Chondrocyte (in vitro differentiated cells): ENCODE measurements around the gene MOSMO. TPM values are rescaled to one million over a fixed set of nuclear protein-coding genes. Genes with fewer than 3 reads are reported as not detected.
"Not testable (repeated sequence)": the region's sequence is repeated elsewhere in the genome, so short reads cannot be mapped to it uniquely, and the experiment has no call there.

Source experiments
- DNase-seq: peaks from one replicate; pipeline ENCODE4 v3.0.0; 2021; ENCODE audit warnings: mixed read lengths, low spot score
- H3K27ac Mint-ChIP-seq: one replicate; pipeline ENCODE4 v1.8.0; 2021; ENCODE audit warnings: mild to moderate bottlenecking, moderate library complexity, mixed read lengths; ENCODE audit not compliant: unreplicated experiment
- H3K27me3 Mint-ChIP-seq: 2 replicates; pipeline ENCODE4 v1.8.0; 2021; ENCODE audit warnings: low read depth, mixed read lengths
- H3K36me3 Mint-ChIP-seq: 2 replicates; pipeline ENCODE4 v1.8.0; 2021; ENCODE audit warnings: low read depth, mixed read lengths
- H3K4me1 Mint-ChIP-seq: 2 replicates; pipeline ENCODE4 v1.8.0; 2021; ENCODE audit warnings: low read depth, mild to moderate bottlenecking, mixed read lengths
- H3K4me3 Mint-ChIP-seq: one replicate; pipeline ENCODE4 v1.8.0; 2021; ENCODE audit warnings: mild to moderate bottlenecking, moderate library complexity, mixed read lengths; ENCODE audit not compliant: unreplicated experiment
- H3K9me3 Mint-ChIP-seq: 2 replicates; pipeline ENCODE4 v1.8.0; 2021; ENCODE audit warnings: low read depth, mixed read lengths
- total RNA-seq: library from RNA; stranded (reverse); gene quantifications from 3 replicates; pipeline ENCODE4 v1.2.1, GENCODE V29; 2021
- TF ChIP-seq, protein P1 (sequence below): fragments of 200-600 bp; sonication (generic); IDR thresholded peaks from 2 replicates; pipeline ENCODE4 v1.5.0; 2021; ENCODE audit warnings: antibody characterized with exemption, mild to moderate bottlenecking, moderate library complexity

Gene MOSMO
- total RNA-seq, 1 donor from 2014 or later = 9.7 TPM

DNA sequence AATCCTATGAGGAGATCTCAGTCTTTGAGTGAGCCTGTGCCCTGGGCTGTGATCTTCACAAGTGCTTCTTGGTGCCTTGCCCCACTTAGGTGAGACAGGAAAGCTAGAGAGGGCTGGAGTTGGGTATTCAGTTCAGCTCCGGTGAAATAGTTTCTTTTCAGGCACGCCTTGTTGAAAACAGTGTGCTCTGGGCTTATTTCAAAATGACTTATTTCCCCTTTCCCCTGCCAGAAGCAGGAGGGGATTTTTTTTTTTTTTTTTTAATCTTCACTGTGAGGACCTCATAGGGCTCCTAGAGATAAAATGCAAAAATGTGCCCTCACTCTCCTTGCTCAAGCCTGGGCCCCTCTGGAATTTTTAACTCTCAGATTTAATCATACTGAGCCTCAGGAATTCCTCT lies 27.2 kb downstream of the MOSMO start:
- no peak overlapping the region for H3K27ac Mint-ChIP-seq
- H3K9me3 Mint-ChIP-seq = peaks cover 4% of the 10 kb centered on the region
- DNase-seq = no peak
- H3K4me1 Mint-ChIP-seq = no peaks in the 10 kb centered on the region
- H3K27me3 Mint-ChIP-seq = no peaks in the 10 kb centered on the region
- H3K36me3 Mint-ChIP-seq = peaks cover 4% of the 10 kb centered on the region
- no peak overlapping the region for H3K4me3 Mint-ChIP-seq
- TF ChIP-seq, protein P1, sequence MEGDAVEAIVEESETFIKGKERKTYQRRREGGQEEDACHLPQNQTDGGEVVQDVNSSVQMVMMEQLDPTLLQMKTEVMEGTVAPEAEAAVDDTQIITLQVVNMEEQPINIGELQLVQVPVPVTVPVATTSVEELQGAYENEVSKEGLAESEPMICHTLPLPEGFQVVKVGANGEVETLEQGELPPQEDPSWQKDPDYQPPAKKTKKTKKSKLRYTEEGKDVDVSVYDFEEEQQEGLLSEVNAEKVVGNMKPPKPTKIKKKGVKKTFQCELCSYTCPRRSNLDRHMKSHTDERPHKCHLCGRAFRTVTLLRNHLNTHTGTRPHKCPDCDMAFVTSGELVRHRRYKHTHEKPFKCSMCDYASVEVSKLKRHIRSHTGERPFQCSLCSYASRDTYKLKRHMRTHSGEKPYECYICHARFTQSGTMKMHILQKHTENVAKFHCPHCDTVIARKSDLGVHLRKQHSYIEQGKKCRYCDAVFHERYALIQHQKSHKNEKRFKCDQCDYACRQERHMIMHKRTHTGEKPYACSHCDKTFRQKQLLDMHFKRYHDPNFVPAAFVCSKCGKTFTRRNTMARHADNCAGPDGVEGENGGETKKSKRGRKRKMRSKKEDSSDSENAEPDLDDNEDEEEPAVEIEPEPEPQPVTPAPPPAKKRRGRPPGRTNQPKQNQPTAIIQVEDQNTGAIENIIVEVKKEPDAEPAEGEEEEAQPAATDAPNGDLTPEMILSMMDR = no peak

DNA sequence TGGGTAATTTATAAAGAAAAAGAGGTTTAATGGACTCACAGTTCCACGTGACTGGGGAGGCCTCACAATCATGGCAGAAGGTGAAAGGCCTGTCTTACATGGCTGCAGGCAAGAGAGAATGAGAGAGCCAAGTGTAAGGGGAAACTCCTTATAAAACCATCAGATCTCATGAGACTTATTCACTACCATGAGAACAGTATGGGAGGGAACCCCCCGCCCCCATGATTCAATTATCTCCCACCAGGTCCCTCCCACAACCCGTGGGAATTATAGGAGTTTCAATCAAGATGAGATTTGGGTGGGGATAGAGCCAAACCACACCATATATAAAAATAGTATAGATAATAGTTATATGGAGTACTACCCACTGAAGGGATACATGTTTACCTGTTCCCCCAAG lies 36.0 kb downstream of the MOSMO start:
- H3K4me3 Mint-ChIP-seq, H3K36me3 Mint-ChIP-seq, H3K27ac Mint-ChIP-seq, H3K9me3 Mint-ChIP-seq, H3K4me1 Mint-ChIP-seq, DNase-seq, H3K27me3 Mint-ChIP-seq: not testable (repeated sequence)

DNA sequence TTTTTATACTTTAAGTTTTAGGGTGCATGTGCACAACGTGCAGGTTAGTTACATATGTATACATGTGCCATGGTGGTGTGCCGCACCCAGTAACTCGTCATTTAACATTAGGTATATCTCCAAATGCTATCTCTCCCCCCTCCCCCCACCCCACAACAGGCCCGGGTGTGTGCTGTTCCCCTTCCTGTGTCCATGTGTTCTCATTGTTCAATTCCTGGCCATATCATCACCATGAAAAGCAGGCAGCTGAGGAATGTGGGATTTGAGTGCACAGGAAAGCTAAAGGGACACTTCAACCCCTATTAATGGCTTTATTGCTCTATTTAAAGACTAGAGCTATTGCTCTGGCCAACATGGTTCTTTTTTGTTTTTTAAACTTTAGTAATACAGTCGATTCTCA lies 38.0 kb downstream of the MOSMO start:
- DNase-seq, H3K27me3 Mint-ChIP-seq, H3K27ac Mint-ChIP-seq, H3K4me1 Mint-ChIP-seq, H3K4me3 Mint-ChIP-seq, H3K9me3 Mint-ChIP-seq, H3K36me3 Mint-ChIP-seq: not testable (repeated sequence)

DNA sequence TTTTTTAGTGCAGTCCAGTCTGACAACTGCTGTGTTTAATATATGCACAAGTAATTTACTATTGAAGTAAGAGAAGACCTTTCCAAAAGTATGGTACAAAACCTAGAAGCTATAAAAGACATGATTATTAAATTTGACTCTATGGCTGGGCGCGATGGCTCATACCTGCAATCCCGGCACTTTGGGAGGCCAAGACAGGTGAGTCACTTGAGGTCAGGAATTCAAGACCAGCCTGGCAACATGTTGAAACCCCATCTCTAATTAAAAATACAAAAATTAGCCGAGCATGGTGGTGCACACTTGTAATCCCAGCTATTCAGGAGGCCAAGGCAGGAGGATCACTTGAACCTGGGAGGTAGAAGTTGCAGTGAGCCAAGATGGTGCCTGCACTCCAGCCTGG lies 43.1 kb downstream of the MOSMO start:
- Mint-ChIP-seq H3K4me1 (peaks cover 9% of the 10 kb centered on the region), H3K4me3 (no peak overlapping the region), H3K27me3 (no peaks in the 10 kb centered on the region), H3K36me3 (no peaks in the 10 kb centered on the region), H3K9me3 (no peaks in the 10 kb centered on the region), H3K27ac (no peak overlapping the region)
- DNase-seq = no peak
- TF ChIP-seq, protein P1 = no peak

DNA sequence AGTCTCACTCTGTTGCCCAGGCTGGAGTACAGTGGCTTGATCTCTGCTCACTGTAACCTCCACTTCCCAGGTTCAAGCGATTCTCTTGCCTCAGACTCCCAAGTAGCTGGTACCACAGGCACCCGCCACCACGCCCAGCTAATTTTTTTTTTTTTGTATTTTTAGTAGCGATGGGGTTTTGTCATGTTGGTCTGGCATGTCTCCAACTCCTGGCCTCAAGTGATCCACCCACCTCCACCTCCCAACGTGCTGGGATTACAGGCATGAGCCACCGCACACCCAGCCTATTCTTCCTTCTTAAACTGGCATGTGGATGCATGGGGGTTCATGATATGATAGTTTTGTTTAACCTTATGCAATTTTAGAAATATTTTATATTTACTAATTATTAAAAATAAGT lies 45.1 kb downstream of the MOSMO start:
- no peaks in the 10 kb centered on the region for H3K27me3 Mint-ChIP-seq
- H3K4me3 Mint-ChIP-seq = no peak overlapping the region
- peaks cover 9% of the 10 kb centered on the region for H3K4me1 Mint-ChIP-seq
- DNase-seq = no peak
- H3K9me3 Mint-ChIP-seq = no peaks in the 10 kb centered on the region
- no peak overlapping the region for H3K27ac Mint-ChIP-seq
- TF ChIP-seq, protein P1 = no peak
- H3K36me3 Mint-ChIP-seq = no peaks in the 10 kb centered on the region

DNA sequence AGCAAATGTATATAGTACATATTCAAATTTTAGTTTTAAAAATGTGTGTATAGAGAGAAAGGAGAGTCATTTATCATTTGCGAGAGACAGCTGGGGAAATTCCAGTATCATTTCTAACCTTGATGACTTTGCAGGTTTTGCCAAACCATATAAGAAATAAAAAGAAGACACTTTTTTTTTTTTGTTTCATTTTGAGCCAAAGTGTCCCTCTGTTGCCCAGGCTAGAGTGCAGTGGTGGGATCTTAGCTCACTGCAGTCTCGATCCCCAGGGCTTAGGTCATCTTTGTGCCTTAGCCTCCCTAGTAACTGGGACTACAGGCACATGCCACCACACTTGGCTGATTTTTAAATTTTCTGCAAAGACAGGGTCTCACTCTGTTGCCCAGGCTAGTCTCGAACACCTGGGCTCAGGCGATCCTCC lies 46.0 kb downstream of the MOSMO start:
- TF ChIP-seq, protein P1 = no peak
- no peaks in the 10 kb centered on the region for H3K27me3 Mint-ChIP-seq
- no peak overlapping the region for H3K27ac Mint-ChIP-seq
- no peak for DNase-seq
- H3K4me3 Mint-ChIP-seq = no peak overlapping the region
- H3K4me1 Mint-ChIP-seq = peaks cover 9% of the 10 kb centered on the region
- no peaks in the 10 kb centered on the region for H3K9me3 Mint-ChIP-seq
- no peaks in the 10 kb centered on the region for H3K36me3 Mint-ChIP-seq
